GM12891 (cell line): ENCODE data around the gene MRPL9.

Experiments used
- POLR2A ChIP-seq: IDR thresholded peaks from 2 replicates; pipeline ENCODE4 v1.6.1; 2011; ENCODE audit warnings: low read depth, low read length, control low read depth
- POLR2AphosphoS5 ChIP-seq: IDR thresholded peaks from 2 replicates; pipeline ENCODE4 v1.6.1; 2011; ENCODE audit warnings: low read depth, low read length, control low read depth

DNA sequence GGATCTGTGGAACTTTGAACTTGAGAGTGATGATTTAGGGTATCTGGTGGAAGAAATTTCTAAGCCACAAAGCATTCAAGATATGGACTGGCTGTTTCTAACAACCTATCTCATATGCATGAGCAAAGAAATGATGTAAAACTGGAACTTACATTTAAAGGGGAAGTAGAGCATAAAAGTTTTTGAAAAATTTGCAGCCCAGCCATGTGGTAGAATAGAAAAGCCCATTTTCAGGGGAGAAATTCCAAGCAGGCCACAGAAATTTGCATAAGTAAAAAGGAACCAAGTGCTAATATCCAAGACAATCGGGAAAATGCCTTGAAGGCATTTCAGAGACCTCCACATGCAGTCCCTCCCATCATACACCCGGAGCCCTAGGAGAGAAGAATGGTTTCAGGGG lies 26.3 kb downstream of the MRPL9 start:
- TF ChIP-seq POLR2A, result no peak
- TF ChIP-seq POLR2AphosphoS5, result no peak
